ENCODE results near the gene OSBPL6. TPM values are rescaled to one million over a fixed set of nuclear protein-coding genes. Genes with fewer than 3 reads are reported as not detected.

Gene OSBPL6
- total and polyA plus RNA-seq, 2 of the 13 experiments (the other 11 are each of a cell fraction or from before 2014, with no cell fraction given): 0.03 to 0.11 TPM

- H3K4me3 ChIP-seq (replicated peaks in 1 of 3; ENCODE audit: insufficient read depth in 1 of 3, low read depth in 2 of 3, low read length in 3 of 3): no peak overlapping the region
- H4K20me1 ChIP-seq (ENCODE audit: insufficient read depth, low read length): no peaks in the 10 kb centered on the region
- no peak overlapping the region for H2AFZ ChIP-seq (ENCODE audit: low read length)
- DNase-seq (ENCODE audit: low spot score): no peak
- intact Hi-C loops (cut with micrococcal nuclease; ENCODE audit: unreplicated experiment) (no loop called here), in situ Hi-C loops (cut with HindIII; ENCODE audit: extremely low pct_ligation_motif_present, low pct_unique_long_range_greater_than_20kb) (no loop called here)
- FAIRE-seq: no peak
- CTCF ChIA-PET (ENCODE audit: low intra/inter-chr PET ratio, low total read pairs): no interaction called here
- no peaks in the 10 kb centered on the region for H3K36me3 ChIP-seq (replicated peaks in 1 of 2; ENCODE audit: control insufficient read depth in 1 of 2, insufficient read depth in 2 of 2, low read length in 2 of 2)
- no peaks in the 10 kb centered on the region for H3K79me2 ChIP-seq (ENCODE audit: insufficient read depth, low read length)
- no peaks in the 10 kb centered on the region for H3K4me1 ChIP-seq (ENCODE audit: insufficient read depth, low read length)
- H3K9ac ChIP-seq (ENCODE audit: insufficient read depth, low read depth, low read length): no peak overlapping the region
- POLR2A ChIA-PET: no interaction called here
- BruUV-seq (replicated peaks): no TSS peak
- no peak for TF ChIP-seq SP4 (CRISPR knock-in tag; IDR thresholded peaks at IDR 0.05)
- no peak for TF ChIP-seq ARID3A (IDR thresholded peaks at IDR 0.05; ENCODE audit: low read depth, low read length)
- TF ChIP-seq BCL3 (CRISPR knock-in tag; IDR thresholded peaks at IDR 0.05): no peak
- no peak for TF ChIP-seq TBP (CRISPR knock-in tag; IDR thresholded peaks at IDR 0.05)
- TF ChIP-seq, protein P1, sequence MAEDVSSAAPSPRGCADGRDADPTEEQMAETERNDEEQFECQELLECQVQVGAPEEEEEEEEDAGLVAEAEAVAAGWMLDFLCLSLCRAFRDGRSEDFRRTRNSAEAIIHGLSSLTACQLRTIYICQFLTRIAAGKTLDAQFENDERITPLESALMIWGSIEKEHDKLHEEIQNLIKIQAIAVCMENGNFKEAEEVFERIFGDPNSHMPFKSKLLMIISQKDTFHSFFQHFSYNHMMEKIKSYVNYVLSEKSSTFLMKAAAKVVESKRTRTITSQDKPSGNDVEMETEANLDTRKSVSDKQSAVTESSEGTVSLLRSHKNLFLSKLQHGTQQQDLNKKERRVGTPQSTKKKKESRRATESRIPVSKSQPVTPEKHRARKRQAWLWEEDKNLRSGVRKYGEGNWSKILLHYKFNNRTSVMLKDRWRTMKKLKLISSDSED (CRISPR knock-in tag; IDR thresholded peaks at IDR 0.05): no peak
- TF ChIP-seq ZNF549 (CRISPR knock-in tag; IDR thresholded peaks at IDR 0.05): no peak
- no peak for TF ChIP-seq KMT2A (CRISPR knock-in tag; IDR thresholded peaks at IDR 0.05)
- TF ChIP-seq NKX3-1 (CRISPR knock-in tag; IDR thresholded peaks at IDR 0.05): no peak
- TF ChIP-seq SMYD3 (CRISPR knock-in tag; IDR thresholded peaks at IDR 0.05): no peak
- TF ChIP-seq, protein P2, sequence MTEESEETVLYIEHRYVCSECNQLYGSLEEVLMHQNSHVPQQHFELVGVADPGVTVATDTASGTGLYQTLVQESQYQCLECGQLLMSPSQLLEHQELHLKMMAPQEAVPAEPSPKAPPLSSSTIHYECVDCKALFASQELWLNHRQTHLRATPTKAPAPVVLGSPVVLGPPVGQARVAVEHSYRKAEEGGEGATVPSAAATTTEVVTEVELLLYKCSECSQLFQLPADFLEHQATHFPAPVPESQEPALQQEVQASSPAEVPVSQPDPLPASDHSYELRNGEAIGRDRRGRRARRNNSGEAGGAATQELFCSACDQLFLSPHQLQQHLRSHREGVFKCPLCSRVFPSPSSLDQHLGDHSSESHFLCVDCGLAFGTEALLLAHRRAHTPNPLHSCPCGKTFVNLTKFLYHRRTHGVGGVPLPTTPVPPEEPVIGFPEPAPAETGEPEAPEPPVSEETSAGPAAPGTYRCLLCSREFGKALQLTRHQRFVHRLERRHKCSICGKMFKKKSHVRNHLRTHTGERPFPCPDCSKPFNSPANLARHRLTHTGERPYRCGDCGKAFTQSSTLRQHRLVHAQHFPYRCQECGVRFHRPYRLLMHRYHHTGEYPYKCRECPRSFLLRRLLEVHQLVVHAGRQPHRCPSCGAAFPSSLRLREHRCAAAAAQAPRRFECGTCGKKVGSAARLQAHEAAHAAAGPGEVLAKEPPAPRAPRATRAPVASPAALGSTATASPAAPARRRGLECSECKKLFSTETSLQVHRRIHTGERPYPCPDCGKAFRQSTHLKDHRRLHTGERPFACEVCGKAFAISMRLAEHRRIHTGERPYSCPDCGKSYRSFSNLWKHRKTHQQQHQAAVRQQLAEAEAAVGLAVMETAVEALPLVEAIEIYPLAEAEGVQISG (CRISPR knock-in tag; IDR thresholded peaks at IDR 0.05): no peak
- no peak for TF ChIP-seq ZMYM3 (CRISPR knock-in tag; IDR thresholded peaks at IDR 0.05)
- TF ChIP-seq ZNF737 (CRISPR knock-in tag; IDR thresholded peaks at IDR 0.05; ENCODE audit: borderline replicate concordance): no peak
- H3K4me2 ChIP-seq (ENCODE audit: low read depth, low read length): no peak overlapping the region
- H3K9me3 ChIP-seq (ENCODE audit: low read length): no peaks in the 10 kb centered on the region
- no peak for ATAC-seq
- H3K27ac ChIP-seq (ENCODE audit: extremely low read length, insufficient read depth, low read length): no peak overlapping the region
- WGBS (ENCODE audit: low lambda C conversion rate): 76% methylated on average over 11 of the region's 11 CpGs
- no peaks in the 10 kb centered on the region for H3K27me3 ChIP-seq (ENCODE audit: control insufficient read depth in 1 of 2, insufficient read depth in 2 of 2, low read length in 2 of 2)
Measured at GRCh38 chr2:178344121-178344520, 149.8 kb downstream of the OSBPL6 start.
